RPMI7951 (cell line): ENCODE data around the gene HCAR1. TPM values are rescaled to one million over a fixed set of nuclear protein-coding genes. Genes with fewer than 3 reads are reported as not detected.
A peak's percentile ranks its signal among the peaks of the same experiment; 100 is the strongest.
"Not testable (repeated sequence)": the region's sequence is repeated elsewhere in the genome, so short reads cannot be mapped to it uniquely, and the experiment has no call there.

Experiments used
- DNase-seq: peaks from one replicate; pipeline ENCODE4 v3.0.0-alpha.2; 2012; ENCODE audit warnings: low read depth
- total RNA-seq: library from RNA; depleted of rRNA; stranded (reverse); fragments of >200 nt; shearing (Covaris generic); gene quantifications from 2 replicates; pipeline ENCODE4 v1.2.3, GENCODE V29; 2014; rRNA removed

The HCAR1 gene
- total RNA-seq: 1.2 and 1.3 TPM in 2 replicates

GRCh38 chr12:122730215-122731014 is at the start of gene HCAR1:
TSS of gene HCAR1 (minus strand) at chr12:122730844. CDS start at chr12:122730339, 505 bp downstream.
- DNase-seq: peak; percentile 49

DNA sequence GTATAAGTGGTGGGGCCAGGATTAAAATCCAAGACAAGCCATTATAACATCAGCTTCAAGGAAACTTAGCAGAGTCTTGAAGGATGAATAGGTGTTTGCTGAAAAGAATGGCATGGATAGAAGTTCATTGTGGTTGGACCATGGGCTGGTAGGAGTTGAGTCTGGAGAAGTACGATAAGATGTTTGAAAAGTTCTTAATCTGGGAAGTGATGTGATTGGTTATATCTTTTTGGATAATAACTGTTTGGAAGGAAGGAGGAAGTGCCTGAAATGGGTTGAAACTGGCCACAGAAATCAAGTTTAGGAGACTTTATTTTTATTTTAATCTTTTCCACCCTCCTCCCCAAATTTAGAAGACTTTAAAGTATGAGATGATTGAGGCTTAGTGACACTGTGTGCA is 26.9 kb upstream of the HCAR1 start:
- DNase-seq: no peak

- DNase-seq: no peak
Measured at GRCh38 chr12:122754790-122755189, 24.1 kb upstream of the HCAR1 start.

DNA sequence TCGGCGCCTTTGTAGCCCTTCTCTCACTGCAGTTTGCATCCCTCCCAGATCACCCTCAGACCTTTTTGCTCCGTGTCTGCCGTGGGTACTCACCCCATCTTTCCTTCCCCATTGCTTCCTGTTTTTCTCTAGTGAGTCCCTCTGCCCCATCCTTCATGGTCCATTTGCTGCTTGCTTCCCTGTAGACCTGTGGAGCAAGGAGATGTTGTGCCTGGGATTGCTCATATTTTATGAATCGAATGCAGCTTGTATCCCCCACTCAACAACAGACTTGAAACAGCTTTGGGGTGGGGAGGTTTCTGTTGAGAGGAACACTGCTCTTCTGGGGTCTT is 22.6 kb upstream of the HCAR1 start:
- no peak for DNase-seq

- peak; percentile 92 for DNase-seq
Measured at GRCh38 chr12:122752464-122753318, 22.0 kb upstream of the HCAR1 start, which contains the start of gene DENR. TSS of gene DENR (plus strand) at chr12:122752824. CDS start at chr12:122753702, 878 bp downstream.

- not testable (repeated sequence) for DNase-seq
Measured at GRCh38 chr12:122750781-122751515, 20.3 kb upstream of the HCAR1 start.

- no peak for DNase-seq
Measured at GRCh38 chr12:122749569-122750332, 19.1 kb upstream of the HCAR1 start.

DNA sequence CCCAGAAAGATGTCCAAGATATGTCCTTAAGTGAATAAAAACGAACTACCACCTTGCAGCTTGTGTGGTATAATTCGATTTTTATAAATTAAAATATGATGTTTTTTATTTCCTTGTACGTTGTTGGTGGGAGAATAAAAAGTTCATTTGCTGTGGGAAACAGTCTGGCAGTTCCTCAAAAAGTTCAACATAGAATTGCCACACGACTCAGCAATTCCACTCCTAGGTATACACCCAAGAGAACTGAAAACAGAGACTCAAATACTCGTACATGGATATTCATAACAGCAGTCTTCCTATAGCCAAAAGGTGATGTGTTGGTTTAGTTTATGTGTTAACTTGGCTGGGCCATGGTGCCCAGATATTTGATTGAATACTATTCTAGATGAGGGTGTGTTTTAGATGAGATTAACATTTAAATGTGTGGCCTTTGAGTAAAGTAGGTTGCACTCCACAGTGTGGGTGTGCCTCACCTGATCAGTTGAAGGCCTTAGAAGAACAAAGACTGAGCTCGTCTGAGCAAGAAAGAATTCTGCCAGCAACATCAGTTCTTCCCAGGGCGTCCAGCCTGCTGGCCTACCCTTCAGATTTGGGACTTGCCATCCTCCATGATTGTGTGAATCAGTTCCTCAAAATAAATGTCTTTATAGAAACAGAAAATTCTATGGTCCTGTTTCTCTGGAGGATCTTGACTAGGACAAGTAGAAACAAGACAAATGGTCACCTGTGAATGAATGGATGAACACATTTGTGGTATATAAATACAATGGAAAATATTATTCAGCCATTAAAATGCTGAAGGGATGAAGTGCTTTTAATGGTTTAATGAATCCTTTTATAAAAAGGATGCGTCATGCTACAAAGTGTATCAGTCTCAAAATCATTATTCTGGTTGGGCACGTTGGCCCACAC is 16.8 kb upstream of the HCAR1 start:
- DNase-seq: no peak

DNA sequence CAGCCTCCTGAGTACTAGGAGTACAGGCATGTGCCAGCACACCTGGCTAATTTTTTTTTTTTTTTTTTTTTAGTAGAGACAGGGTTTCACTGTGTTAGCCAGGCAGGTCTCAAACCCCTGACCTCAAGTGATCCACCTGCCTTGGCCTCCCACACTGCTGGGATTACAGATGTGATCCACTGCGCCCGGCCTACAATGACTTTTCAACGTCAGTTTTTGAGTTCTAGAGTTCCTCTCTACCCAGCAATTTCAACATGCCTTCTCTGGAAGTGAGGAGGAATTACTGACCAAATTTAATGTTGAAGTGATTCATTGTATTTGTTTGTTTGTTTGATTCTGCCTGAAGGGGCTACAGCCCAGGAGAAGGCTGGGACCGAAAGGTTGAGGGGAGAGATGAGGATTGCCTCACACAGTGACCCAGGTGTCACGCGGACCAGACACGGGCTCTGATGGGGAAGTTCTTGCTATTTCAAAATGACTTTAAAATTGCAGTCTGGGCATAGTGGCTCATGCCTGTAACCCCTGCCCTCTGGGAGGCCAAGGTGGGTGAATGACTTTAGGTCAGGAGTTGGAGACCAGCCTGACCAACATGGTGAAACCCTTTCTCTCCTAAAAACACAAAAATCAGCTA is 13.4 kb upstream of the HCAR1 start:
- DNase-seq: no peak

- peak; percentile 7 for DNase-seq
Measured at GRCh38 chr12:122740351-122740750, 9.7 kb upstream of the HCAR1 start.

GRCh38 chr12:122738571-122738970 is 7.9 kb upstream of the HCAR1 start:
- DNase-seq: peak; percentile 31

GRCh38 chr12:122732611-122733010 is 2.0 kb upstream of the HCAR1 start:
- DNase-seq: no peak

DNA sequence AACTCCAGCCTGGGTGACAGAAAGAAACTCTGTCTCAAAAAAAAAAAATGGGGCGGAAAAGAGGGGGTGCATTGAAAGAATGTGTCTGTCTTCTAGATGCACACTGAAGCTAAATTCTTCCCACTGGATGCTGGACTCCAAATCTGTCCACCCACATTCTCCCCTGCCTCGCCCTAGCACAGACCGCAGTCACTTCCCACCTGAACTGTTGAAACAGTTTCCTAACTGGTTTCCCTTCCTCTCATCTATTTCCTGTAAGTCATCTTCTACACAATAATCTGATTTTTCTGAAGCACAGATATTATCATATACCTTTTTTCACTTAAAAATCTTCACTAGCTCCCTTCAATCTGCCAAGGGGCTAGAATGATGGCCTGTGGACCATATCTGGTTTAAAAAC is 1.5 kb upstream of the HCAR1 start:
- DNase-seq: no peak

- no peak for DNase-seq
Measured at GRCh38 chr12:122729583-122730214, 945 bp downstream of the HCAR1 start.

GRCh38 chr12:122726080-122726558 is 4.5 kb downstream of the HCAR1 start:
- peak; percentile 18 for DNase-seq

GRCh38 chr12:122725452-122726079 is 5.1 kb downstream of the HCAR1 start:
- no peak for DNase-seq

GRCh38 chr12:122724641-122725243 is 5.9 kb downstream of the HCAR1 start:
- DNase-seq: no peak

DNA sequence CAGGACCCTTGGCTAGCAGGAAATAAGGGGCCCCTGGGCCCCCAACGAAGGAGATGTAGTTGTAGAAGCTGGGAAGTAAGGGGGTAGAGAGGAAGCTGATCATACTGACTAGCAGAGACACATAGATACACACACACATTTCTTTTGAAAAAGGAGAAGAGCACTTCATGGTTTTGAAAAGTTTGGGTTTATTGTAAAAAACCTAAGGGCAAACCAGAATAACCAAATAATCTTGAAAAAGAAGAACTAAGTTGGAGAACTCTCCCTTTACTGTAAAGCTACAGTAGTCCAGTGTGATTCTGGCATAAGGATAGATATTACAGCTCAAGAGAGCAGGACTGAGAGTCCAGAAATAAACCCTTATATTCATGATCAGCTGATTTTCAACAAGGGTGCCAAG is 8.3 kb downstream of the HCAR1 start:
- no peak for DNase-seq
